ENCODE measurements around the gene LAS1L.
"Not testable (repeated sequence)": the region's sequence is repeated elsewhere in the genome, so short reads cannot be mapped to it uniquely, and the experiment has no call there.

The LAS1L gene

GRCh38 chrX:65534450-65535292 is at the start of gene LAS1L:
Gene LAS1L (minus strand): TSS chrX:65534787. CDS start chrX:65534715, 72 bp downstream.
- DNase-seq = peak; percentile 56

DNA sequence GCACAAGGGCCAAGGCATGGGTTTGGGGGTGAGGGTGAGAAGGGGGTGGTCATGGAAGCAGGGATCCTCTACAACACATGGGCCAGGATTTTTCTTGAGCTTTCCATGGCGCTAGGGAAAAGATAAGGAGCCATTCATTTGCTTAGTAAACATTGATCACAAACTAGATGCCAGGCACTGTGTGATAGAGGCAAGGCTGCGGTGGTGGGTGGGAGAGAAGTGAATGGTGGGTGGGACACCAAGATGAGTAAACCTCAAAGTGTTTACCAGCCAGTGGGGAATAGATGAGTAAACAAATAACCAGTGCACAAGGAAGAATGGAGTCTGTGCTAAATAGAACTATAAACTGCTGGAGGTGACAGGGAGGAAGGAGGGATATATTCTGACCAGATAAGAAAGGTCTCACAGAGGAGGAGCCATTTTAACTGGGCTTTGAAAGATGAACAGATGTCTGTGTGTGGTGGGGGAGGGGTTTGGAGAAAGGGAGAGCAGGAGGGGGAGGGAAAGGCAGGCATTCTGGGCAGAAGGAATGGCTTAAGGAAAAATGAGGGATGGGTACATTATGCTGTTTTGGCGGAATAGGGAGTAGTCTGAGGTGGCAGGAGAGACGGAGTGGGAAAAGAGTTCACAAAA is 48.0 kb upstream of the LAS1L start:
- no peak for DNase-seq

- DNase-seq = peak; percentile 3
Measured at GRCh38 chrX:65581661-65582339, 47.2 kb upstream of the LAS1L start.

GRCh38 chrX:65578346-65578745 is 43.8 kb upstream of the LAS1L start:
- DNase-seq = no peak

GRCh38 chrX:65576160-65576559 is 41.6 kb upstream of the LAS1L start:
- DNase-seq = no peak

GRCh38 chrX:65575022-65575421 is 40.4 kb upstream of the LAS1L start:
- DNase-seq = no peak

DNA sequence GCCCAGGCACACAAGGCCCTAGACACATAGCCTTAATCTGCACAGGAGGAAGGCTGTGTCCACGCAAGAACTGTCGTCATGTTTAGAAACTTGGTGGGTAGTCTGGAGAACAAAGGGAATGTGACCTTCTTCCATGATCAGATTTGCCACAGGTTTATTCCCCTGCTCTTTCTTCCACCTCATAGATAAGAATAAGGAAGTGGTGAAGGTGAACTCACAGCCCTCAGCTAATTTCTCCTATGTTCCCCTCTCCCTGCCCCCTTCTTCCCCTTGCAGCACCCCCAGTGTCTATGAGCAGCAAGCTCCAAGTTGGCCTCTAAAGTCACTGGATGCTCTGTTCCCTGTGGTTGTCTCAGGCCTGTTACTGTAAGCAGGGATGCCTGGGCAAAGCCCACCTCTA is 39.8 kb upstream of the LAS1L start:
- no peak for DNase-seq

DNA sequence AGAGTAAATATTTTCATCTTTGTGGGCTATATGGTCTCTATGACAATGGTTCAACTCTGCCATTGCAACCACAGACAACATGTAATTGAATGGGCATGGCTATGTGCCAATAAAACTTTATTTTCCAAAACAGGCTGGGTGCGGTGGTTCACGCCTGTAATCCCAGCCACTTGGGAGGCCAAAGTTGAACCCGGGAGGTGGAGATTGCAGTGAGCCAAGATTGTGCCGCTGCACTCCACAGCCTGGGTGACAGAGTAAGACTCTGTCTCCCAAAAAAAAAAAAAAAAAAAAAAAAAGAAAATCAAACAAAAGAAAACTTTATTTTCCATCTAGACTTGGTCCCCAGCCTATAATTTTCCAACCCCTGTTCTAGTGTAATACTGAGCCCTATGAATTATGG is 38.4 kb upstream of the LAS1L start:
- DNase-seq = no peak

DNA sequence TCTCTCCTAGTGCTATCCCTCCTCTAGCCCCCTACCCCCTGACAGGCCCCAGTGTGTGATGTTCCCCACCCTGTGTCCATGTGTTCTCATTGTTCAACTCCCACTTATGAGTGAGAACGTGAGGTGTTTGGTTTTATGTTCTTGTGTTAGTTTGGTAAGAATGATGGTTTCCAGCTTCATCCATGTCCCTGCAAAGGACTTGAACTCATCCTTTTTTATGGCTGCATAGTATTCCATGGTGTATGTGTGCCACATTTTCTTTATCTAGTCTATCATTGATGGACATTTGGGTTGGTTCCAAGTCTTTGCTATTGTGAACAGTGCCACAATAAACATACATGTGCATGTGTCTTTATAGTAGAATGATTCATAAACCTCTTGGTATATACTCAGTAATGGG is 28.3 kb upstream of the LAS1L start:
- DNase-seq = not testable (repeated sequence)

GRCh38 chrX:65551489-65552339 is 17.1 kb upstream of the LAS1L start:
- DNase-seq = no peak

DNA sequence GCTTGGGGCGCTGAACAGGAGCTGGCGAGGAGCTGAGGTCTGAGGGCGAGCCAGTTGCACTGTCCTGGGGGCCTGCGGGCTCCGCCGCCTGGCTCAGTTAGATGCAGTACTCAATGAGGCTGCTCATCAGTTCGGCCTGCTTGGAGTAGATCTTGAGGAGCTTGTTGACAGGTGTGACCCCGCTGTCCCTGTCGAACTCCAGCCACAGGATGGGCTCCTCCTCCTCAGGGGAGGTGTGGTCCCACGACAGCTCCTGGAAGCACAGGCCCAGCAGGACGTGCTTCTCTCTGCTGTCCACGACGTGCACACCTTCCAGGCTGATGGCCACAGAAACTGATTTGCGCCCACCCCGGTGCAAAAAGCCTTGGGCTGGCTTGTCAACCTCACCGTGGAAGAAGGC is 16.5 kb upstream of the LAS1L start:
- DNase-seq = no peak

DNA sequence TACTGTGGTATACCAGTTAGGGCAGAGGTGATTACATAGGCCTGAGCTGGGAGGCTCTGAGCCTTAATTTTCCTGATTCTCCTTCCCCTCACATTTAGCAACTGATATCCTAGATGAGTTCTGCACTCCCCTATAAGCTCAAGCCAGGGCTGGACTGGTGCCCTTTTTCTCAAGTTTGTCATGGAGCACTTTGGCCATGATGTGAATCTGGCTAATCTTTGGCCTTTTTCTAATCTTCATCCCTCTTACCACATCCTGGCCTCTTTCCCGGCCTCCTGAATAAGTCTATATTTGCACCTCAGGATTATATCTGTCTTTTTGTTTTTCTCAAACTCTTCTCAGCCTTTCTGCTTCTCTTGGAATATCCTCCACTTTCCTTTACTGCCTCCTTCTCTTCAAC is 10.9 kb upstream of the LAS1L start:
- DNase-seq = no peak

GRCh38 chrX:65537229-65537628 is 2.6 kb upstream of the LAS1L start:
- no peak for DNase-seq

DNA sequence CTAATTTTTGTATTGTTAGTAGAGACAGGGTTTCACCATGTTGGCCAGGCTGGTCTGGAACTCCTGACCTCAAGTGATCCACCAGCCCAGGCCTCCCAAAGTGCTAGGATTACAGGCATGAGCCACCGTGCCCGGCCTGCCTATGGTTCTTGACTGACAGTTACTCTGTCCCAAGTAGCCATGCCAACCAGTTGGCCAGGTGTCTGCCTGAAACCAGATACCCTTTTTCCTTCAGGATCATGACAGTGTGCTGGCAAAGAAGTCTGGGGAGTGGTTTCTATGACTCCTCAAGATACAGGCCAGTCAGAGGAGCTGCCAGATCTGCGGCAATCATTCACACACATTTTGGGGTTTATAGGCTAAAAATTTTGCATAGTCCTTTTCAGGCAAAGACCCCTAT is 1.7 kb upstream of the LAS1L start:
- DNase-seq = no peak

DNA sequence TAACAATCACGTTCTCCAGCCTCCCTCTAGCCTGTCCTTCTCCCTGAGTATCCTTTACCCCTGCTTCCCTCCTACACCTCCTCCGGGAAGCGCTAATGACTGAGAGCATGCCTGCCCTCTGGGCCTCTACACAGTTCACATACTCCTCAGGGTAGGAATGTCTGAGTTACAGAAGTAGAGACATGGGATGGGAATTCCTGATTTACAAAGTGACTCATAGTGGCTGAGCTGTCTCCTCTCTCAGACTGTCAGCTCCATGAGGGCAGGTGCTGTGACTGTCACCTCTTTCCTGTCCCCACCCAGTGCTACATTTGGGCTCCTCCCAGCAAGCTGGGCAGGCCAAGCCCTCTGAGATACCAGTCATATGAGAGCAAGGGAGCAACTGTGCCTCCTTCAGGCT is 2.6 kb downstream of the LAS1L start:
- DNase-seq = no peak

GRCh38 chrX:65528705-65529340 is 5.8 kb downstream of the LAS1L start:
- DNase-seq = no peak

DNA sequence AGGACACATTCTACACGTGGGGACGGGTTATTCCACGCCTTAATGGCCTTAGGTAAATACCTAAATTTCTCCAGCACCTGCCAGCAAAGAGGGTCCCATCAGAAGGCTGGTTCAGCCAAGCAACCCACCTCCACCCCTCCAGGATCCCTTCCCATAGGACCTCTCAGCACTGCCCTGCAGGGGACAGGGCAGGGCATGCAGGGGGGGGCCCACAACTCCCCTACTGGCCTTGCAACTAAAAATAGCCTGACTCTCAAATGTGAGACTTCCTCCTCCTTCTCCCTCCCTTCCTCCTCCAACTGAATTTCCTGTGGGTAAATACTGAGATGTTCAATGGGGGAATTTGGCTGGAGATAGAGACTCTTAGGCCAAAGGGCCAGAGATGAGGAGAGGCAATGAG is 6.3 kb downstream of the LAS1L start:
- no peak for DNase-seq

DNA sequence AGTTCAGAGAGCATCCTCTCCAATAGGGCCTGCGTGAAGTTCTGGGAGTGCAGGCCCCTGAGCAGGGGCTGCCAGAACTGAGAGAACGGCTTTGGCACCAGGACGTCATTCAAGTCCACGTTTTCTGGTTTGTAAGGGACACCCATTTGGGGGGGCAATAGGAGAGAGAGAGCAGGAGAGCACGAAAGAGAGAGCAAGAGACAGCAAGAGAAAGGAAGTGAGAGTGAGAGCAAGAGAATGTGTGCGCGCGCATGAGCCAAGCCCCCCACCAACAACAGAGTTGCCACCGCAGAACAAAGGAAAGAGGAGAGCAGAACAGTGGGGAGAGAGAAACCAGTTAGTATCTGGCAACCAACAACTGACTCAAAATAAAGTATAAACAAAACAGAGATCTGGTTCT is 10.4 kb downstream of the LAS1L start:
- DNase-seq = no peak

DNA sequence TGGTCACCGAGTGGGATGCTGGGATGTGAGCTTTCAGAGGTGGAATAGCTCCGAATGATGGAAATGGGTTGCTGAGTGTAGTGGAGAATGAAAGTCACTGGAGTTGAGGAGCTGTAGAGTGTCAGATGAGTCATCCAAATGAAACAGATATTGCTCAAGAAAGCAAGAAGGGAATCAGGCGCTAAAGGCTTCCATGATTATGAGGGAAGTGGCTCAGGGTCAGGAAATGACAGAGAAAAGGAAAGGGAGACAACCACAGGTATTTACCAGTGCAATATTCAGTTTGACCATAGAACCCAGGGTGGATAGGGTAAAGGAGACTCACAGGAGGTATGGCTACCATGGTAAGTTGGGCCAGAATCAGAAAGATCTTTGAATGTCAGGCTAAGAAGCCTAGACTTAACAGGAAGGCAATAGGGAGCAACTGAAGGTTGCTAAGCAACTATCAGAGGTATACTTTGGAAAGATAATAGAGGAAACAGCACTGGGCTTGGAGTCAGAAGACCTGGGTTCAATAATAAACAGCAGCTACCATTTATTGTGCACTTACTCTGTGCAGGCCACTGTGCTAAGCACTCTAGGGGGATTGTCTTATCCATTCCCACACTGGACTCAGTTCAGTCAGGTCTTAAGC is 11.7 kb downstream of the LAS1L start:
- DNase-seq = no peak

DNA sequence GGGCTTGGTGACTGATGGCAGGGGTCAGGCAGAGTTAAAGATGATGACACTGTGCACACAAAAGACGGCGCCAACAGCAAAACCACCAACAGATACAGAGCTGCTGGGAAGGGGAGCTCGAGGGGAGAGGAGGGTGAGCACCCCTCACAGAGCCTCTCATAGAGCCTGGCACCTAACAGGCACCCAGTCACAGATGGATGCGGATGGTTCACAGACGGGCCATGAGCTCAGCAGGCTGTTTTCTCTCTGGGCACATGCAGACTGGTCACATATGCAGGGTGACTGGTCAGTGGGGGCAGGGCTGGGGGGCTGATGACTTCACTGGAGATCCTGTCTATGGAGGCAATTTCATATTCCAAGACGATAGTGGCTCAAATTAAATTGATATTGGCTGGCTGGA is 15.1 kb downstream of the LAS1L start:
- DNase-seq = not testable (repeated sequence)

DNA sequence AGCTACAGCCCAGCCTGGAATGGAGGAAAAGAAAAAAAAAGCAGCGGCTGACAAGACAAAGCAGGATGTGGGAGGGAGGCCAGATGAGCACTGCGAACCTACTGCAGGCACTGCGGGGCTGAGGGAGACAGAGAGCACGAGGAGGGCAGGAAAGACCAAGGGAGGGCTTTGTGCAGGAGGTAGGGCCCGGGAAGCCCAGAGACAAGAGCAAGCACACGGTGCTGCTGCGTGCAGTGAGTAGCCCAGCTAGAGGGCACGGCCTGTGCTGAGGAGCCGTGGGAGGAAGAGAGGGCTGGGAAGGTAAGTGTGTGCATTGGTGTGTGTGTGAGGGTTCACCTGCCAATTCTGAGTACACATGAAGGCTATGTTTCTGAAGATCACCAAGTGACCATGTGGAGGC is 15.6 kb downstream of the LAS1L start:
- DNase-seq = not testable (repeated sequence)

DNA sequence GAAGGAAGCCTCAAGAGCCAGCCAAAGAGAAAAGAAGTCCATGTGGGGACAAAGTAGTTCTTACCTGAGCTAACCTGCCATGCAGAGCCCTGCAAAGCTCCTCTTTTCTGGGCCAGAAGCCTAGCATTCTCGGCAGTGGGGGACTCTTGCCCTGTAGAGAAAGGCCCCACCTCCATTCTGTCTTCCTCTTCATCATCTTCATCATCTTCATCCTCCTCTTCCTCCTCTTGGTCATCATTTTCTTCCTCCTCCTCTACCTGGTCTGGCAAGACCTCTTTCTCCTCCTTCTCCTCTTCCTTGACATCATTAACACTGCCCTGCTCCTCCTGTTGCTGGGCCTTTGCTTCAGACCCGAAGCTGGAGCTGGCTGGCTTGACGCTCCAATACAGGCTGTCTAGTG is 16.7 kb downstream of the LAS1L start:
- DNase-seq = no peak
